ENCODE results near the gene PTGER2.
A peak's percentile ranks its signal among the peaks of the same experiment; 100 is the strongest.

PTGER2 gene

DNA sequence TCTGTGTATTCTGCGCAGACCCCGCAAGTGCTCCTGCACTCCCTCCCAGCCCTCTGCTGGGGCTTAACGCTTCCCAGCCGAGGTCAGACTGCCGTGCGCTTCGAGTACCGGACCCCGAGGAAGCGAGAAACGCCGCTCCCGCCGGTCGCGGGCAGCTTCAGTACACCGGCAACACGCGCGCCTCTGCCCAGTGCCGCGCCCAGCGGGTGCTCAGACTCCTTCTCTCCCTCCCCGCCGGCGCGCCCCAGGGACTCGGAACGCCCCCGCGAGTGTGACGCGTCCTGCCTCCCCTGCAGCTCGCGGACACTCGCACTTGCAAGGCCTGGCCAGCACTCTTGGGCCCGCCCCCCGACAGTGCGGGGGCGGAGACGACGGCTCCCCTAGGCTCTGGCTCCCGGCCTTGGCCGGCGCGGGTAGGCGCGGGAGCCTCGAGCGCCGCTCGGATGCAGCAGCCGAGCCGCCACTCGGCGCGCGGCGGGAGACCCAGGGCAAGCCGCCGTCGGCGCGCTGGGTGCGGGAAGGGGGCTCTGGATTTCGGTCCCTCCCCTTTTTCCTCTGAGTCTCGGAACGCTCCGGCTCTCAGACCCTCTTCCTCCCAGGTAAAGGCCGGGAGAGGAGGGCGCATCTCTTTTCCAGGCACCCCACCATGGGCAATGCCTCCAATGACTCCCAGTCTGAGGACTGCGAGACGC, at the start of gene PTGER2:
Gene PTGER2, plus strand, starts transcription at position 410 of the 692 bp plus-strand sequence. Its CDS starts 237 bp downstream, at position 647.
- peak; percentile 80 for DNase-seq

GRCh38 chr14:52265253-52265652, 48.9 kb upstream of the PTGER2 start:
- no peak for DNase-seq

- DNase-seq: no peak
These were observed 47.9 kb upstream of the PTGER2 start for GRCh38 chr14:52266179-52266578.

- DNase-seq: no peak
These were observed 47.3 kb upstream of the PTGER2 start for GRCh38 chr14:52266782-52267181.

GRCh38 chr14:52267501-52268278, 46.4 kb upstream of the PTGER2 start, which contains the start of gene PTGDR:
TSS of gene PTGDR (plus strand) at chr14:52267698. CDS start at chr14:52267815, 117 bp downstream.
- no peak for DNase-seq

- DNase-seq: no peak
These were observed 45.6 kb upstream of the PTGER2 start for GRCh38 chr14:52268279-52269061.

DNA sequence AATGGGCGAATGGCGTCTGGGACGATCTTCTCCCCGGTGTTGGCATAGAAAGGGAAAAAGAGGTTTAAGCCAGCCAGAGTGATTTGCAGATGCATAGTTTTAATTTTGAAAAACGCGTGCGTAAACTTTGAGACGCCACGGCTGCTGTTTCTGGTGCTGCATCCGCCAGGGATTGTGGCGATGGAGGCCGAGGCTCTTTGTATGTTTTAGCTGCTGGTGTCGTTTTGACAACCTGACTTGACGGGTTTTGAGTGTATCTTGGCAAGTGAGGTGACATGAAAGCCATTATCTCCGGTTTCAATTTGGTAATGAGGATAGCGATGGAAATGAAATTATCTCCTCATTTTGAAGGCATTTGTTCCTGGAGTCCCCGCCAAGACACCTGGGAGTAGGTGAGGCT, 45.0 kb upstream of the PTGER2 start:
- DNase-seq: no peak

- no peak for DNase-seq
These were observed 44.1 kb upstream of the PTGER2 start for GRCh38 chr14:52269982-52270381.

DNA sequence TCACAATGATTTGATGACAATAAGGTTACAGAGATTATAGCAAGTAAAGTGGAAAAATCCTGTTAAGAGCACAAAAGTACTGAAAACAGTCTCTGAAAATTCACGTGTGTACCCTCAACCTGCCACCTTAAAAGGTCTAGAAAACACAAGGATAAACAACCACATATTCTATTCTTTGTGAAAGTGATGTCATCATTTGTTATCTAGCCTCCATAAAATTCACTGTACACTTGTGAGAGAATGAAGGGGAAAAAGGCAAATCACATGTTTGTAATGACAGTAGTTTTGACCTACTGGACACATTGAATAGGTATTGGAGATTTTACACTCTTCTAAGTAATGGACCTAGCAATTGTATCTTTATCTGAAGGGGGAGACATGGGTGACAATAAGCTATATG, 42.6 kb upstream of the PTGER2 start:
- no peak for DNase-seq

DNA sequence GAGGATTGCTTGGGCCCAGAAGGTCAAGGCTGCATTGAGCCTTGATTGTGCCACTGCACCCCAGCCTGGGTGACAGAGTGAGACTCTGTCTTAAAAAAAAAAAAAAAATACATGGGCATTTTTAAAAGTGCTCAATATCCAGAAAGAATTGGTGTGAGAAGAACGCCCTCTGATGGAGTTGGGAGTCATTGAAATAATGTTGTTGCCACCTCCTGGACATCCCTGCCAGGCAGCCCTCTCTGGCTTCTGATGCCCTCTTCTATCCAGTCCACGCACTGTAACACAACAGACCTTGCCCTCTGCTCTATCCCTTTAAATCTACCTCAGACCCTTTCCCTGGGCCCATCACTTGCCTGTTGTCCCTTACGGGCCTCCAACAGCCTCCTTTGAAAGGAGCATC, 41.7 kb upstream of the PTGER2 start:
- DNase-seq: no peak

GRCh38 chr14:52275372-52275771, 38.7 kb upstream of the PTGER2 start:
- no peak for DNase-seq

GRCh38 chr14:52277552-52277951, 36.6 kb upstream of the PTGER2 start:
- no peak for DNase-seq

- no peak for DNase-seq
These were observed 34.7 kb upstream of the PTGER2 start for GRCh38 chr14:52279408-52279807.

- DNase-seq: no peak
These were observed 31.0 kb upstream of the PTGER2 start for GRCh38 chr14:52283099-52283498.

DNA sequence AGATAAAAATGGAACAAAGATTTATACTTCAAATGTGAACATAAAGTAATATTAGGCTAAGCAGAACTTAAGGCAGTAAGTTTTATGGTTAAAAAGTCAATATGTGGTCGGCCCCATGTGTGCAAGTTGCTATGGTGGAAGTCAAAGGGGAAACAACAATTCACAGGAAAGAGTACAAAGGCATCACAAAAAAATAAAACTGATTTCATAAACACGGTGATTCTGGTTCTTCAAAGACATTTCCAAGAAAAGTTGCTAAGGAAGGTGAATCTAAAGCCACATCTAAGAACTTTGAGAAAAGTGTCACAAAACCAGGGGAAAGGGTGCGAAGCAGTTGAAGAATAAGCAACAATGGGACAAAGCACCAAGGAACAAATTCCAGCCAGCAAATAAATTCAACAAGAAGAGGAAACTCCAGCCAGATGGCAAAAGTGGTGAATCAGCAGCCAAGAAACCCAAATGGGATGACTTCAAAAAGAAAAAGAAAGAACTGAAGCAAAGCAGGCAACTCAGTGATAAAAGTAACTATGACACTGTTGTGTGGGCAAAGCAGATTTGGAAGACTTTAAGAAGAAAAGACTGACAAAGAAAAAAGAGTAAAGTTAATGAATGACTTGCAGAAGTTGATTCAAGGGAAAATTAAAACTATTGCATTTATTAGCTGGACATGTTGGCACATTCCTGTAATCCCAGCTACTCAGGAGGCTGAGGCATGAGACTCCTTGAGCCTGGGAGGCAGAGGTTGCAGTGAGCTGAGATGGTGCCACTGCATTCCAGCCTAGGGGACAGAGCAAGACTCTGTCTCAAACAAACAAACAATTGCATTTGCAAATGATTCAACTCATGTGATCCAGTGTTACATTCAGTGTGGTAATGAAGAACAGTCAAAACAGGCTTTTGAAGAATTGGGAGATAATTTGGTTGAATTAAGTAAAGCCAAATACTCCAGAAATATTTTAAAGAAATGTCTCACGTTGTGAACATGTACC, 27.2 kb upstream of the PTGER2 start:
- no peak for DNase-seq

DNA sequence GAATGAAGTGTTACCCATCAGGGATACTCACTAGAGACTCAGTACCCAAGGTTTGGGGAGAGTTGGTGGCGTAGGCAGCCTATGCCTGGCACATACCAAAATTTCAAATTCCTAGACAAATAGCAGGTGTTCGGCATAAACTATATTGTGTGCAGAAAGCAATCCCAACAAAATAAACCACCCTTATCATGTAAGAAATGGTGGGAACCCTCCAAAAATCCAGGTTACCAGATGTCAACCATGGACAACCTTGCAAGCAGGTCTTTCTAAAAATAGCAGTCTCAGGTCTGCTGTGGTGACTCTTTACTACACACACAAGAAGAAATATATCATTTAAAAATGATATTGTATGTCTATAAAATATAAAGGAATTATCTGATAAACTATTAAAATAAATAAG, 17.7 kb upstream of the PTGER2 start:
- no peak for DNase-seq

- DNase-seq: no peak
These were observed 15.3 kb upstream of the PTGER2 start for GRCh38 chr14:52298795-52299194.

GRCh38 chr14:52299692-52300278, 14.3 kb upstream of the PTGER2 start:
- DNase-seq: no peak

DNA sequence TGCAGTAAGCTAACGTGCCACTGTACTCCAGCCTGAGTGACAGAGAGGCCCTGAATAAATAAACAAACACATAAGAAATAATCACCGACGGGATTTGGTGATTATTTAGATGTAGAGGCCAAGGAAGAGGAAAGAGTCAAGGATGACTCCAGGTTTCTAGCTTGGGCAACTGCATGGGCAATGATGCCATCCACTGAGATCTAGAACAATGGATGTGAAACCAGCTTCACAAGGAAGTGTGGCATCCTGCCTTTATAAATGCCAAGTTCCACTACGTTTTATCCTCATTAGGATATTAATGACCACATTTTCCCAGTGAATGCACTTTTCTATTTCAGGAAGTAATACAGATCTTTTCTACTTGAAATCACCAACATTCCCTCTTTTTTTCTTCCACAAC, 10.9 kb upstream of the PTGER2 start:
- no peak for DNase-seq

DNA sequence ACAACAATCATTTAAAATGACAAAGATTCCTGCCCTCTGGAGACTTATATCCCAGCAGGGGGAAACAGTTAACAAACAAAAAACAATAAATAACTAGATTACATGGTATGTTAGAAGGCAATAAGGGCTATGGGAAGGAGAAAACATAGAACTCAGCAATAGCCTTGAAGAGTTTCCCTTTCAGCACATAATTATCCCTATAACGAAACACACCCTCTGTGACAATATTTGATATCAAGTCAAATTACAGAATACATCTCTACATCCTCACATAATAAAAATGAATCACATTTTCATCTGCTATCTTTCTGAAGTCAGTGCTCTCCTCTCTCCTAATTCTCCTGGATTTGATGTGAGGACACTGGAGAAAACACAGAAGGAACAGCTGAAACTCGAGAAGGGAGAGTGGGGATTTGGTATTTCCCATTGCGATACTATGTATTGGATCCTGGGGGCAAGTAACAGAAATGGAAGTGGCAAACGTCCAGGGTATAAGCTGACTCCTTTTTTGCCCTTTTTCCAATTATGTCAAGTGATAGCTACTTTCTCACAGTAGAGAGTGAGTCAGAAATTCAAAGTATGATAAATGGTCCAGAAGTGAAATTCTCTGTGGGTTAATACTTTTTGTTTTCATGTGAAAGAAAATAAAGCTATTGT, 9.7 kb upstream of the PTGER2 start:
- no peak for DNase-seq

GRCh38 chr14:52305014-52305413, 9.1 kb upstream of the PTGER2 start:
- no peak for DNase-seq
